Gastrocnemius medialis (tissue), 4 donors: Measurements from ENCODE around the gene ADAMTSL5. TPM values are rescaled to one million over a fixed set of nuclear protein-coding genes. Genes with fewer than 3 reads are reported as not detected.

Experiments used
- ATAC-seq, 2 donors: fragments of 150-250 bp; one replicate each; pipeline ENCODE4 v1.9.1; 2016
- DNase-seq, 2 donors: peaks; one replicate each; pipeline ENCODE4 v3.0.0-alpha.2; 2019
- H3K27ac ChIP-seq, 4 donors: fragments of 200-600 bp; sonication (generic); 1 replicate in 1 of 4; 2 replicates in 3 of 4; pipeline ENCODE4 v1.5.1; 2016 to 2018; ENCODE audit warnings: mild to moderate bottlenecking in 2 of 4, moderate library complexity in 1 of 4
- H3K27me3 ChIP-seq, 3 donors: fragments of 200-600 bp; sonication (generic) in 2 of 3; 1 replicate in 1 of 3; 2 replicates in 2 of 3; pipeline versions ENCODE4 v1.5.1 to v1.6.0; 2016 to 2019; ENCODE audit warnings: mild to moderate bottlenecking in 1 of 3, moderate library complexity in 1 of 3
- H3K36me3 ChIP-seq, 2 donors: fragments of 200-600 bp; sonication (generic) in 1 of 2; one replicate each; pipeline ENCODE4 v1.5.1; 2017 to 2018
- H3K4me1 ChIP-seq, 2 donors: fragments of 200-600 bp; sonication (generic) in 1 of 2; one replicate each; pipeline ENCODE4 v1.5.1; 2016 to 2017; ENCODE audit warnings: mild to moderate bottlenecking in 2 of 2
- H3K4me3 ChIP-seq, 4 donors: fragments of 200-600 bp; sonication (generic) in 3 of 4; 1 replicate in 1 of 4; 2 replicates in 3 of 4; pipeline ENCODE4 v1.5.1; 2016 to 2019; ENCODE audit warnings: mild to moderate bottlenecking in 2 of 4
- H3K9me3 ChIP-seq, 3 donors: fragments of 200-600 bp; sonication (generic) in 2 of 3; 1 replicate in 1 of 3; 2 replicates in 2 of 3; pipeline ENCODE4 v1.5.1; 2016 to 2019
- CTCF ChIP-seq, 5 experiments: fragments of 450-650 bp in 3 of 5; fragments of 200-600 bp in 2 of 5; sonication (generic) in 2 of 5; IDR thresholded peaks in 4 of 5; conservative IDR thresholded peaks in 1 of 5; 1 replicate in 4 of 5; 2 replicates in 1 of 5; pipeline ENCODE4 v1.5.1; 2016 to 2019; ENCODE audit warnings: antibody characterized with exemption in 5 of 5, mild to moderate bottlenecking in 3 of 5, moderate library complexity in 3 of 5
- POLR2A ChIP-seq, 2 donors: fragments of 450-650 bp; IDR thresholded peaks; one replicate each; pipeline ENCODE4 v1.6.1; 2017; ENCODE audit warnings: antibody characterized with exemption in 2 of 2, mild to moderate bottlenecking in 2 of 2, moderate library complexity in 2 of 2
- in situ Hi-C, 4 donors: fragments of 200-750 bp; cut with MboI; loops; one replicate each; pipeline versions ENCODE4 v1.15.0 to v1.8.0; 2017; ENCODE audit warnings: low sequenced_read_pairs in 4 of 4
- intact Hi-C: fragments of 100-400 bp; cut with DNase I; formaldehyde crosslinking; loops from one replicate; pipeline ENCODE4 v1.15.1; 2023; ENCODE audit warnings: low total_unique reads
- total RNA-seq, 4 donors: library from RNA; depleted of rRNA; stranded (reverse); fragments of >200 nt; gene quantifications; one replicate each; pipeline versions ENCODE4 v1.1.0 to v1.2.3, GENCODE V29; 2016

The ADAMTSL5 gene
- total RNA-seq, 4 donors from 2014 or later = 0.41 to 6.5 (median 3.0) TPM

GRCh38 chr19:1556390-1557070 is 43.7 kb upstream of the ADAMTSL5 start:
- ATAC-seq = no peak
- intact Hi-C loops = no loop called here
- no peaks in the 10 kb centered on the region for H3K9me3 ChIP-seq
- no peaks in the 10 kb centered on the region for H3K27me3 ChIP-seq
- no peaks in the 10 kb centered on the region for H3K4me1 ChIP-seq
- no peak overlapping the region for H3K27ac ChIP-seq
- no peak for DNase-seq
- in situ Hi-C loops = no loop called here
- no peaks in the 10 kb centered on the region for H3K36me3 ChIP-seq
- TF ChIP-seq CTCF (IDR thresholded peaks at IDR 0.05 in 4 of 5, conservative IDR thresholded peaks at IDR 0.05 in 1 of 5) (no peak), POLR2A (IDR thresholded peaks at IDR 0.05) (no peak)
- H3K4me3 ChIP-seq = no peak overlapping the region

- H3K27ac ChIP-seq = no peak overlapping the region
- no peaks in the 10 kb centered on the region for H3K4me1 ChIP-seq
- TF ChIP-seq CTCF (IDR thresholded peaks at IDR 0.05 in 4 of 5, conservative IDR thresholded peaks at IDR 0.05 in 1 of 5) (no peak), POLR2A (IDR thresholded peaks at IDR 0.05) (no peak)
- H3K27me3 ChIP-seq = no peaks in the 10 kb centered on the region
- H3K4me3 ChIP-seq = no peak overlapping the region
- H3K9me3 ChIP-seq = no peaks in the 10 kb centered on the region
- ATAC-seq (no peak), DNase-seq (no peak)
- intact Hi-C loops = no loop called here
- no peaks in the 10 kb centered on the region for H3K36me3 ChIP-seq
- in situ Hi-C loops = no loop called here
These were observed 42.9 kb upstream of the ADAMTSL5 start for GRCh38 chr19:1555487-1556389.

GRCh38 chr19:1554968-1555367 is 42.1 kb upstream of the ADAMTSL5 start:
- Histone ChIP-seq H3K4me3 (no peak overlapping the region), H3K9me3 (no peaks in the 10 kb centered on the region), H3K27me3 (no peaks in the 10 kb centered on the region), H3K4me1 (no peaks in the 10 kb centered on the region), H3K27ac (no peak overlapping the region), H3K36me3 (no peaks in the 10 kb centered on the region)
- TF ChIP-seq CTCF (IDR thresholded peaks at IDR 0.05 in 4 of 5, conservative IDR thresholded peaks at IDR 0.05 in 1 of 5) (no peak), POLR2A (IDR thresholded peaks at IDR 0.05) (no peak)
- intact Hi-C loops = no loop called here
- in situ Hi-C loops = no loop called here
- no peak for ATAC-seq
- no peak for DNase-seq

GRCh38 chr19:1553415-1553814 is 40.6 kb upstream of the ADAMTSL5 start:
- Histone ChIP-seq H3K36me3 (no peaks in the 10 kb centered on the region), H3K27me3 (no peaks in the 10 kb centered on the region), H3K9me3 (no peaks in the 10 kb centered on the region), H3K4me1 (no peaks in the 10 kb centered on the region), H3K27ac (no peak overlapping the region), H3K4me3 (no peak overlapping the region)
- in situ Hi-C loops (no loop called here), intact Hi-C loops (no loop called here)
- no peak for DNase-seq
- no peak for ATAC-seq
- TF ChIP-seq CTCF (IDR thresholded peaks at IDR 0.05 in 4 of 5, conservative IDR thresholded peaks at IDR 0.05 in 1 of 5) = no peak
- TF ChIP-seq POLR2A (IDR thresholded peaks at IDR 0.05) = no peak
